Measurements from ENCODE around the gene LKAAEAR1.

GRCh38 chr20:64069614-64070243 lies 14.5 kb downstream of the LKAAEAR1 start:
- TF ChIP-seq POLR2A (IDR thresholded peaks at IDR 0.05) = no peak
- peak; percentile 40 to 59 (median 48) for TF ChIP-seq CTCF (IDR thresholded peaks at IDR 0.05)

All from body of pancreas (tissue), 4 donors.